ENCODE measurements around the gene SLC7A10. TPM values are rescaled to one million over a fixed set of nuclear protein-coding genes. Genes with fewer than 3 reads are reported as not detected.

The SLC7A10 gene
- total RNA-seq: 0.96 and 1.4 TPM in 2 replicates
- long read RNA-seq: 0 reads

DNA sequence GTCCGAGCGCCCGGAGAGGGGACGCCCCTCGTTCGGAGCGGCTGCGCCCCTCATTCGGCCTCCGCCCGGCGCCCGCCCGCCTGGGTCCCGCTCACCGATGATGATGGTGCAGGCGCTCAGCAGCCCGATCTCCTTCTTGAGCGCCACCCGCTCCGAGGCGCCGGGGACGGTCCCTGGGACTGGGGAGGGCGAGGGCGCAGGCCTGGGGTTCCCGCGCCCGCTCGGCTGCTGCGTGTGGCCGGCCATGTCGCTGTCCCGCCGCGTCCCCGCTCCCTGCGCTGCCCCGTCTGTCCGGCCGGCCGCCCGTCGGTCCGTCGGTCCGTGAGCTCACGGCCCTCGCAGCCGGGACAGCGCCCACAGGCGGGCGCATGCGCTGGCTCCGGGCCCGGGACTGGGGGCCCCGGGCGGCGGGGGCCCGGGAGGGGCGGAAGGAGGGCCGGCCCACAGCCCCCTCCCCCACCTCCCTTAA lies at the start of gene SLC7A10:
SLC7A10 (minus strand) TSS at position 393 of the 469 bp plus-strand sequence; CDS start at position 246, 147 bp downstream.
- TF ChIP-seq CTCF (conservative IDR thresholded peaks at IDR 0.05): no peak
- Mint-ChIP-seq H3K9me3 (peaks cover 13% of the 10 kb centered on the region), H3K4me3 (peak within 1 kb of the TSS; percentile 79), H3K27me3 (ENCODE audit: low read depth) (peaks cover 66% of the 10 kb centered on the region), H3K36me3 (ENCODE audit: low read depth) (peaks cover 5% of the 10 kb centered on the region), H3K4me1 (peaks cover 17% of the 10 kb centered on the region), H3K27ac (ENCODE audit: unreplicated experiment) (no peak within 1 kb of the TSS)
- DNase-seq (ENCODE audit: low read depth, low spot score): no peak

- Mint-ChIP-seq H3K4me3 (no peak overlapping the region), H3K36me3 (ENCODE audit: low read depth) (no peaks in the 10 kb centered on the region), H3K9me3 (no peaks in the 10 kb centered on the region), H3K4me1 (peaks cover 12% of the 10 kb centered on the region), H3K27me3 (ENCODE audit: low read depth) (no peaks in the 10 kb centered on the region), H3K27ac (ENCODE audit: unreplicated experiment) (no peak overlapping the region)
- DNase-seq (ENCODE audit: low read depth, low spot score): no peak
- no peak for TF ChIP-seq CTCF (conservative IDR thresholded peaks at IDR 0.05)
Observed at GRCh38 chr19:33274663-33275558, 49.3 kb upstream of the SLC7A10 start.

DNA sequence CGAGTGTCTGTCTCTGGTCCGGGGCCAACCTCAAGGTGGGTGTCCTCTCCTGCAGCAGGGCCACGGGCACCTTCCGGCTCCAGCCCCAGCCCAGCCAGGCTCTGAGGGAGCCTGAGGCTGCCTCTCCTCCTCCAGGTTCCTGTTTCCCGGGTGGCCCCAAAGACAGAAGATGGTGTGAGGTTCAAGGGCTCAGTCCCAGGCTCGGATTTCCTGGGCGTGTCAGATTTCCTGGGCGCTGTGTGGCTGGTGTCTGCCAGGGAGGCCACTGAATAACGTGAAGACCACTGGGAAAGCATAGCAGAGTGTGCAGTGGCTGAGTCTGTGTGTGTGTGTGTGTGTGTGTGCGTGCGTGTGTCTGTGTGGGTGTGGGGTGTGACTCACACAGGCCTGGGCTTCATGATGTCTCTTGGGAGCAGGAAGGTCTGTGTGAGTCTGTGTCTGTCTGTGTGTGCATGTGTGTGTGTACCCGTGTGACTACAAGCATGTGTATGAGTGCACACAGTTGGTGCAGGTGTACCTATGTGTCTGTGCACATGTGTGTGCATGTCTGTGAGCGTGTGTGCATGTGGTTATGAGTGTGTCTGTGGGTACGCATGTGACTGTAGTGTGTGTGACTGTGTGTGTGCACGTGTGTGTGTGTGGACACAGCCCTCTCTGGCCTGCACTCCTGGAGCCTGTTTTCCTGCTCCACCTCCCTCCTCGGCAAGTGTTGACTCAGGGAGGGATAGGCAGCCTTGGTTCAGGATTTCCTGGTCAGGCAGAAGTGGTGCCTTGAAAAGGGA lies 48.4 kb upstream of the SLC7A10 start:
- Mint-ChIP-seq H3K4me1 (peaks cover 12% of the 10 kb centered on the region), H3K36me3 (ENCODE audit: low read depth) (no peaks in the 10 kb centered on the region), H3K27me3 (ENCODE audit: low read depth) (no peaks in the 10 kb centered on the region), H3K27ac (ENCODE audit: unreplicated experiment) (peak overlapping the region; percentile 72), H3K4me3 (no peak overlapping the region), H3K9me3 (no peaks in the 10 kb centered on the region)
- no peak for DNase-seq (ENCODE audit: low read depth, low spot score)
- TF ChIP-seq CTCF (conservative IDR thresholded peaks at IDR 0.05): no peak

DNA sequence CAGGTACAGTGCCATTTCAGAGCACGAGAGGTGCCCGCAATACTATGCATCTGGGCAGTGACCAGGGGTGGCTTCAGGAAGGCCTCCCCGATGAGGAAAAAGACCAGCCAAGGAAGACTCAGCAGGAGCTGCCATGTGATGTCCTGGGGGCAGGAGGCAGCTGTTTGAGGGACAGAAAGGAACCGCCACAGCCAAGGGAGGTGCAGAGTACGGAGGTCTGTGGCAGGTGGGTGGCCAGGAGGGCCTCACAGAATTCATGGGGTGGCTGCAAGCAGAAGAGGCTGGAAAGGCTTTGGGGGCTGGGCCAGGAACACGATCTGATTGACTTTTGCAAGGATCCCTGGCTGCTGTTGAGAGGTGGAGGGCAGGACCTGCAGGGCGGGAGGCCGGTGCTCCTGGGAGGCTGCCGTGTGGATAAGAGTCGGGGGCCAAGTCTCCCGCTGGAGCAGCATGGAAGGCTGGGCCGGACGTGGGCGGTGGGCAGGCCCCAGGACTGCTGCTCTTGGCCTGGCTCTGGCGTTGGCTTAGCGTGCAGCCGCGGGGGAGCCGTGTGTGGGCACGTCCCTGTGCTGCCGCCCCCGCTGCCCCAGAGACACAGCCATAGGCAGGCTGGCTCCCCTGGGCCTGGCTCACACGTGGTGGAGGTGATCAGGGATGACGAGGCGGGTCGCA lies 47.6 kb upstream of the SLC7A10 start:
- no peak for TF ChIP-seq CTCF (conservative IDR thresholded peaks at IDR 0.05)
- DNase-seq (ENCODE audit: low read depth, low spot score): no peak
- no peaks in the 10 kb centered on the region for H3K27me3 Mint-ChIP-seq (ENCODE audit: low read depth)
- H3K27ac Mint-ChIP-seq (ENCODE audit: unreplicated experiment): no peak overlapping the region
- no peaks in the 10 kb centered on the region for H3K9me3 Mint-ChIP-seq
- H3K4me3 Mint-ChIP-seq: no peak overlapping the region
- no peaks in the 10 kb centered on the region for H3K36me3 Mint-ChIP-seq (ENCODE audit: low read depth)
- peaks cover 12% of the 10 kb centered on the region for H3K4me1 Mint-ChIP-seq

Data from neural crest cell (in vitro differentiated cells).